Epithelial cell of esophagus (primary cell): ENCODE results near the gene ERRFI1.

ENCODE experiments used
- DNase-seq: peaks from one replicate; pipeline ENCODE4 v3.0.0; 2010; ENCODE audit warnings: low read depth
- H3K4me3 ChIP-seq: 2 replicates; pipeline ENCODE4 v1.5.1; 2011; ENCODE audit warnings: mild to moderate bottlenecking, low read length, control low read depth
- CTCF ChIP-seq: IDR thresholded peaks from 2 replicates; pipeline ENCODE4 v1.5.1; 2011; ENCODE audit warnings: low read depth, mild to moderate bottlenecking, low read length, control low read depth, inconsistent platforms; ENCODE audit not compliant: insufficient read depth; ENCODE audit errors: missing control alignments

The ERRFI1 gene

GRCh38 chr1:8010080-8010664 is 15.9 kb downstream of the ERRFI1 start:
- TF ChIP-seq CTCF: no peak
- H3K4me3 ChIP-seq: no peak overlapping the region
- DNase-seq: peak; percentile 37

- DNase-seq: peak; percentile 46
- TF ChIP-seq CTCF: no peak
- H3K4me3 ChIP-seq: no peak overlapping the region
Measured at GRCh38 chr1:8009043-8010002, 16.8 kb downstream of the ERRFI1 start.

- TF ChIP-seq CTCF: no peak
- peak; percentile 91 for DNase-seq
- H3K4me3 ChIP-seq: no peak overlapping the region
Measured at GRCh38 chr1:8006037-8006963, 19.8 kb downstream of the ERRFI1 start.

- peak; percentile 100 for DNase-seq
- no peak overlapping the region for H3K4me3 ChIP-seq
- no peak for TF ChIP-seq CTCF
Measured at GRCh38 chr1:8004803-8005573, 21.1 kb downstream of the ERRFI1 start.

- no peak overlapping the region for H3K4me3 ChIP-seq
- TF ChIP-seq CTCF: no peak
- peak; percentile 54 for DNase-seq
Measured at GRCh38 chr1:8004113-8004802, 21.9 kb downstream of the ERRFI1 start.

GRCh38 chr1:8003438-8004112 is 22.5 kb downstream of the ERRFI1 start:
- TF ChIP-seq CTCF: no peak
- peak; percentile 82 for DNase-seq
- no peak overlapping the region for H3K4me3 ChIP-seq
